Measurements from ENCODE around the gene ARHGAP11A.
A peak's percentile ranks its signal among the peaks of the same experiment; 100 is the strongest.
"Not testable (repeated sequence)": the region's sequence is repeated elsewhere in the genome, so short reads cannot be mapped to it uniquely, and the experiment has no call there.

Gene ARHGAP11A

GRCh38 chr15:32615051-32615870 is at the start of gene ARHGAP11A:
Gene ARHGAP11A (plus strand): TSS chr15:32615504. CDS start chr15:32616212, 708 bp downstream.
- peak; percentile 85 for DNase-seq

GRCh38 chr15:32568988-32569387 is 46.3 kb upstream of the ARHGAP11A start:
- DNase-seq, result not testable (repeated sequence)

GRCh38 chr15:32578482-32578881 is 36.8 kb upstream of the ARHGAP11A start:
- not testable (repeated sequence) for DNase-seq

GRCh38 chr15:32585844-32586243 is 29.5 kb upstream of the ARHGAP11A start:
- not testable (repeated sequence) for DNase-seq

- DNase-seq, result not testable (repeated sequence)
These were observed 22.2 kb upstream of the ARHGAP11A start, which contains the start of gene GOLGA8N for GRCh38 chr15:32593151-32593550. Gene GOLGA8N (plus strand): TSS chr15:32593456.

- not testable (repeated sequence) for DNase-seq
These were observed 5.8 kb upstream of the ARHGAP11A start for GRCh38 chr15:32609518-32609917.

GRCh38 chr15:32610719-32611118 is 4.6 kb upstream of the ARHGAP11A start:
- DNase-seq, result not testable (repeated sequence)

- DNase-seq, result not testable (repeated sequence)
These were observed 623 bp upstream of the ARHGAP11A start for GRCh38 chr15:32614712-32615050.

- not testable (repeated sequence) for DNase-seq
These were observed 645 bp downstream of the ARHGAP11A start for GRCh38 chr15:32615871-32616426.

GRCh38 chr15:32636410-32636809 is 21.1 kb downstream of the ARHGAP11A start:
- no peak for DNase-seq

- no peak for DNase-seq
These were observed 21.7 kb downstream of the ARHGAP11A start for GRCh38 chr15:32636908-32637567.

- no peak for DNase-seq
These were observed 22.4 kb downstream of the ARHGAP11A start for GRCh38 chr15:32637704-32638103.

- DNase-seq, result peak; percentile 57
These were observed 26.3 kb downstream of the ARHGAP11A start, which contains the start of gene SCG5 for GRCh38 chr15:32641517-32642059. Gene SCG5 (plus strand): TSS chr15:32641710. CDS start chr15:32643593, 1,883 bp downstream.

GRCh38 chr15:32642667-32643435 is 27.5 kb downstream of the ARHGAP11A start:
- no peak for DNase-seq

- no peak for DNase-seq
These were observed 28.7 kb downstream of the ARHGAP11A start for GRCh38 chr15:32643907-32644445.

- no peak for DNase-seq
These were observed 31.0 kb downstream of the ARHGAP11A start for GRCh38 chr15:32646291-32646690.

GRCh38 chr15:32649342-32649741 is 34.0 kb downstream of the ARHGAP11A start:
- no peak for DNase-seq

- peak; percentile 60 for DNase-seq
These were observed 36.0 kb downstream of the ARHGAP11A start for GRCh38 chr15:32651229-32651837.

GRCh38 chr15:32652178-32652577 is 36.9 kb downstream of the ARHGAP11A start:
- DNase-seq, result no peak

GRCh38 chr15:32656091-32656490 is 40.8 kb downstream of the ARHGAP11A start:
- no peak for DNase-seq

- DNase-seq, result no peak
These were observed 41.2 kb downstream of the ARHGAP11A start for GRCh38 chr15:32656496-32656895.

Data from right forelimb (tissue), 1 donor.